GM23338 (cell line): Measurements from ENCODE around the gene OMA1. TPM values are rescaled to one million over a fixed set of nuclear protein-coding genes. Genes with fewer than 3 reads are reported as not detected.

Experiments used
- ATAC-seq: fragments of 200-7000 bp; cut with Tn5 transposase; 3 replicates; pipeline ENCODE4 v1.9.1; 2020
- DNase-seq: peaks from one replicate; pipeline ENCODE4 v3.0.0-alpha.2; 2015; ENCODE audit warnings: low spot score
- H2AFZ ChIP-seq: fragments of 200-600 bp; sonication (generic); 2 replicates; pipeline ENCODE4 v1.8.0; 2016; ENCODE audit warnings: antibody characterized with exemption, mild to moderate bottlenecking, moderate library complexity
- H3F3A ChIP-seq: fragments of 200-600 bp; sonication (generic); replicated peaks from 2 replicates; pipeline ENCODE4 v1.8.0; 2017; ENCODE audit warnings: antibody characterized with exemption, mixed run types, low read depth
- H3K27ac ChIP-seq: fragments of 200-600 bp; sonication (generic); 2 replicates; pipeline ENCODE4 v1.6.1; 2016; ENCODE audit warnings: low read depth
- H3K27me3 ChIP-seq: fragments of 200-600 bp; sonication (generic); 2 replicates; pipeline ENCODE4 v1.8.0; 2016; ENCODE audit warnings: mild to moderate bottlenecking, mixed run types, moderate library complexity; ENCODE audit not compliant: insufficient read depth
- H3K36me3 ChIP-seq: fragments of 200-600 bp; sonication (generic); 2 replicates; pipeline ENCODE4 v1.8.0; 2016; ENCODE audit warnings: mild to moderate bottlenecking; ENCODE audit not compliant: insufficient read depth
- H3K4me1 ChIP-seq: fragments of 200-600 bp; sonication (generic); 2 replicates; pipeline ENCODE4 v1.8.0; 2016; ENCODE audit warnings: mild to moderate bottlenecking, moderate library complexity; ENCODE audit not compliant: insufficient read depth
- H3K4me2 ChIP-seq: fragments of 200-600 bp; sonication (generic); 2 replicates; pipeline ENCODE4 v1.7.1; 2017; ENCODE audit warnings: mixed run types
- H3K4me3 ChIP-seq: fragments of 200-600 bp; sonication (generic); 2 replicates; pipeline ENCODE4 v1.6.1; 2016; ENCODE audit warnings: mixed run types
- H3K79me2 ChIP-seq: fragments of 200-600 bp; sonication (generic); replicated peaks from 2 replicates; pipeline ENCODE4 v1.8.0; 2017; ENCODE audit warnings: mild to moderate bottlenecking; ENCODE audit not compliant: insufficient read depth
- H3K9me2 ChIP-seq: fragments of 200-600 bp; sonication (generic); 2 replicates; pipeline ENCODE4 v1.8.0; 2017; ENCODE audit not compliant: insufficient read depth
- H4K20me1 ChIP-seq: fragments of 200-600 bp; sonication (generic); replicated peaks from 2 replicates; pipeline ENCODE4 v1.8.0; 2017; ENCODE audit warnings: mild to moderate bottlenecking; ENCODE audit not compliant: insufficient read depth
- H3K27ac Mint-ChIP-seq: 2 replicates; pipeline ENCODE4 v1.8.0; 2020; ENCODE audit warnings: inconsistent platforms, mild to moderate bottlenecking, moderate library complexity, mixed read lengths
- H3K27me3 Mint-ChIP-seq: 3 replicates; pipeline ENCODE4 v1.8.0; 2022; ENCODE audit warnings: low read depth, mild to moderate bottlenecking, moderate library complexity, mixed read lengths, inconsistent platforms; ENCODE audit not compliant: insufficient read depth, poor library complexity
- H3K36me3 Mint-ChIP-seq: 3 replicates; pipeline ENCODE4 v1.8.0; 2021; ENCODE audit warnings: low read depth, mild to moderate bottlenecking, inconsistent platforms, moderate library complexity, mixed read lengths
- H3K4me1 Mint-ChIP-seq: 3 replicates; pipeline ENCODE4 v1.8.0; 2020; ENCODE audit warnings: mild to moderate bottlenecking, inconsistent platforms, mixed read lengths
- H3K4me3 Mint-ChIP-seq: 3 replicates; pipeline ENCODE4 v1.8.0; 2021; ENCODE audit warnings: moderate library complexity, mild to moderate bottlenecking, inconsistent platforms, mixed read lengths
- H3K9me3 Mint-ChIP-seq: 3 replicates; pipeline ENCODE4 v1.8.0; 2020; ENCODE audit warnings: moderate library complexity, mild to moderate bottlenecking, inconsistent platforms, mixed read lengths
- CREB1 ChIP-seq: fragments of 250-450 bp; sonication (Bioruptor Pico); IDR thresholded peaks from 2 replicates; pipeline ENCODE4 v1.5.0; 2020; ENCODE audit warnings: low read depth, mild to moderate bottlenecking, moderate library complexity
- EZH2 ChIP-seq: fragments of 200-600 bp; sonication (generic); IDR thresholded peaks from one replicate; pipeline ENCODE4 v1.8.0; 2017; ENCODE audit warnings: antibody characterized with exemption, mild to moderate bottlenecking, low read depth; ENCODE audit not compliant: unreplicated experiment
- EZH2phosphoT487 ChIP-seq: fragments of 200-600 bp; sonication (generic); IDR thresholded peaks from one replicate; pipeline ENCODE4 v1.8.1; 2018; ENCODE audit warnings: antibody characterized with exemption; ENCODE audit not compliant: unreplicated experiment
- JUNB ChIP-seq: IDR thresholded peaks from one replicate; pipeline ENCODE4 v1.6.1; 2016; ENCODE audit warnings: antibody characterized with exemption; ENCODE audit not compliant: unreplicated experiment
- NANOG ChIP-seq: IDR thresholded peaks from 2 replicates; pipeline ENCODE4 v1.6.1; 2016; ENCODE audit warnings: antibody characterized with exemption, borderline replicate concordance
- POLR2AphosphoS5 ChIP-seq: IDR thresholded peaks from 2 replicates; pipeline ENCODE4 v1.6.1; 2016; ENCODE audit warnings: antibody characterized with exemption, low read depth
- STAT1 ChIP-seq: IDR thresholded peaks from one replicate; pipeline ENCODE4 v1.6.1; 2016; ENCODE audit warnings: antibody characterized with exemption; ENCODE audit not compliant: unreplicated experiment
- ZNF114 ChIP-seq: fragments of 250-450 bp; sonication (Bioruptor Pico); IDR thresholded peaks from 2 replicates; pipeline ENCODE4 v1.5.0; 2020; ENCODE audit warnings: mild to moderate bottlenecking, moderate library complexity
- ZNF331 ChIP-seq: fragments of 250-450 bp; sonication (Bioruptor Pico); IDR thresholded peaks from 2 replicates; pipeline ENCODE4 v1.5.0; 2020; ENCODE audit warnings: low read depth, mild to moderate bottlenecking, moderate library complexity
- polyA plus RNA-seq: library from polyadenylated mRNA; unstranded; fragments of >200 nt; fragmentation: Nextera tagmentation; extraction: Ambion mirVana; gene quantifications from 2 replicates; pipeline ENCODE4 v1.2.1, GENCODE V29; 2016
- total RNA-seq: library from RNA; depleted of rRNA; stranded (reverse); fragments of >200 nt; shearing (Covaris generic); gene quantifications from 2 replicates; pipeline ENCODE4 v1.2.3, GENCODE V29; 2014
- TF ChIP-seq, protein P1 (sequence below): fragments of 250-450 bp; sonication (Bioruptor Pico); IDR thresholded peaks from 2 replicates; pipeline ENCODE4 v1.5.0; 2020; ENCODE audit warnings: mild to moderate bottlenecking, moderate library complexity
- TF ChIP-seq, protein P2 (sequence below): IDR thresholded peaks from one replicate; pipeline ENCODE4 v1.6.1; 2018; ENCODE audit warnings: antibody characterized with exemption; ENCODE audit not compliant: unreplicated experiment
- TF ChIP-seq, protein P3 (sequence below), 2 experiments: fragments of 200-600 bp in 1 of 2; sonication (generic) in 1 of 2; conservative IDR thresholded peaks; 2 replicates each; pipeline versions ENCODE4 v1.5.1 to v1.6.1; 2016 to 2017; ENCODE audit warnings: antibody characterized with exemption in 2 of 2, low read depth in 2 of 2, mild to moderate bottlenecking in 2 of 2, moderate library complexity in 1 of 2

OMA1 gene
- total and polyA plus RNA-seq, 2 experiments from 2014 or later: 21.3 to 33.1 TPM

DNA sequence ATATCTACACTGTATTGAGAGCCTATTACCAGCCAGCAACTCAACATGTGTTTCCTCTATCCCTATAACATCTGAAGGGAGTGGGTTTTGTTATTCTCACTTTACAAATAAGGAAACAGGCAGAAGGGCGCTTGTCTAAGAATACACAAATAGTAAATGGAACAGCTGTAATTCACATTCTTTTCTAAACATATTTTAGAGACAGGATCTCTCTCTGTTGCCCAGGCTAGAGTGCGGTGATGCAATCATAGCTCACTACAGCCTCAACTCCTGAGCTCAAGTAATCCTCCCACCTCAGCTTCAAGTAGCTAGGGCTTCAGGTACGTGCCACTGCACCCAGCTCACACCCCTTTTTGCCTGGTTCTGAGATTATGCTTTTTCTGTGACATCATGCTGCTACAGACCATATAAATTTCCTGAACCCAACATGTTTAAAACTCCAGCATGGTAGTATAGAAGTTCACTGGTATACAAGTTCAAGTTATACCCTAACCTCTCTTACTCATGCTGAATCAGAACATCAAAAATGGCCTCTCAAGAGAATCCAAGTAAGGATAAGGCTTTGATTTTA, 39.1 kb upstream of the OMA1 start (continued):
- TF ChIP-seq, protein P1, sequence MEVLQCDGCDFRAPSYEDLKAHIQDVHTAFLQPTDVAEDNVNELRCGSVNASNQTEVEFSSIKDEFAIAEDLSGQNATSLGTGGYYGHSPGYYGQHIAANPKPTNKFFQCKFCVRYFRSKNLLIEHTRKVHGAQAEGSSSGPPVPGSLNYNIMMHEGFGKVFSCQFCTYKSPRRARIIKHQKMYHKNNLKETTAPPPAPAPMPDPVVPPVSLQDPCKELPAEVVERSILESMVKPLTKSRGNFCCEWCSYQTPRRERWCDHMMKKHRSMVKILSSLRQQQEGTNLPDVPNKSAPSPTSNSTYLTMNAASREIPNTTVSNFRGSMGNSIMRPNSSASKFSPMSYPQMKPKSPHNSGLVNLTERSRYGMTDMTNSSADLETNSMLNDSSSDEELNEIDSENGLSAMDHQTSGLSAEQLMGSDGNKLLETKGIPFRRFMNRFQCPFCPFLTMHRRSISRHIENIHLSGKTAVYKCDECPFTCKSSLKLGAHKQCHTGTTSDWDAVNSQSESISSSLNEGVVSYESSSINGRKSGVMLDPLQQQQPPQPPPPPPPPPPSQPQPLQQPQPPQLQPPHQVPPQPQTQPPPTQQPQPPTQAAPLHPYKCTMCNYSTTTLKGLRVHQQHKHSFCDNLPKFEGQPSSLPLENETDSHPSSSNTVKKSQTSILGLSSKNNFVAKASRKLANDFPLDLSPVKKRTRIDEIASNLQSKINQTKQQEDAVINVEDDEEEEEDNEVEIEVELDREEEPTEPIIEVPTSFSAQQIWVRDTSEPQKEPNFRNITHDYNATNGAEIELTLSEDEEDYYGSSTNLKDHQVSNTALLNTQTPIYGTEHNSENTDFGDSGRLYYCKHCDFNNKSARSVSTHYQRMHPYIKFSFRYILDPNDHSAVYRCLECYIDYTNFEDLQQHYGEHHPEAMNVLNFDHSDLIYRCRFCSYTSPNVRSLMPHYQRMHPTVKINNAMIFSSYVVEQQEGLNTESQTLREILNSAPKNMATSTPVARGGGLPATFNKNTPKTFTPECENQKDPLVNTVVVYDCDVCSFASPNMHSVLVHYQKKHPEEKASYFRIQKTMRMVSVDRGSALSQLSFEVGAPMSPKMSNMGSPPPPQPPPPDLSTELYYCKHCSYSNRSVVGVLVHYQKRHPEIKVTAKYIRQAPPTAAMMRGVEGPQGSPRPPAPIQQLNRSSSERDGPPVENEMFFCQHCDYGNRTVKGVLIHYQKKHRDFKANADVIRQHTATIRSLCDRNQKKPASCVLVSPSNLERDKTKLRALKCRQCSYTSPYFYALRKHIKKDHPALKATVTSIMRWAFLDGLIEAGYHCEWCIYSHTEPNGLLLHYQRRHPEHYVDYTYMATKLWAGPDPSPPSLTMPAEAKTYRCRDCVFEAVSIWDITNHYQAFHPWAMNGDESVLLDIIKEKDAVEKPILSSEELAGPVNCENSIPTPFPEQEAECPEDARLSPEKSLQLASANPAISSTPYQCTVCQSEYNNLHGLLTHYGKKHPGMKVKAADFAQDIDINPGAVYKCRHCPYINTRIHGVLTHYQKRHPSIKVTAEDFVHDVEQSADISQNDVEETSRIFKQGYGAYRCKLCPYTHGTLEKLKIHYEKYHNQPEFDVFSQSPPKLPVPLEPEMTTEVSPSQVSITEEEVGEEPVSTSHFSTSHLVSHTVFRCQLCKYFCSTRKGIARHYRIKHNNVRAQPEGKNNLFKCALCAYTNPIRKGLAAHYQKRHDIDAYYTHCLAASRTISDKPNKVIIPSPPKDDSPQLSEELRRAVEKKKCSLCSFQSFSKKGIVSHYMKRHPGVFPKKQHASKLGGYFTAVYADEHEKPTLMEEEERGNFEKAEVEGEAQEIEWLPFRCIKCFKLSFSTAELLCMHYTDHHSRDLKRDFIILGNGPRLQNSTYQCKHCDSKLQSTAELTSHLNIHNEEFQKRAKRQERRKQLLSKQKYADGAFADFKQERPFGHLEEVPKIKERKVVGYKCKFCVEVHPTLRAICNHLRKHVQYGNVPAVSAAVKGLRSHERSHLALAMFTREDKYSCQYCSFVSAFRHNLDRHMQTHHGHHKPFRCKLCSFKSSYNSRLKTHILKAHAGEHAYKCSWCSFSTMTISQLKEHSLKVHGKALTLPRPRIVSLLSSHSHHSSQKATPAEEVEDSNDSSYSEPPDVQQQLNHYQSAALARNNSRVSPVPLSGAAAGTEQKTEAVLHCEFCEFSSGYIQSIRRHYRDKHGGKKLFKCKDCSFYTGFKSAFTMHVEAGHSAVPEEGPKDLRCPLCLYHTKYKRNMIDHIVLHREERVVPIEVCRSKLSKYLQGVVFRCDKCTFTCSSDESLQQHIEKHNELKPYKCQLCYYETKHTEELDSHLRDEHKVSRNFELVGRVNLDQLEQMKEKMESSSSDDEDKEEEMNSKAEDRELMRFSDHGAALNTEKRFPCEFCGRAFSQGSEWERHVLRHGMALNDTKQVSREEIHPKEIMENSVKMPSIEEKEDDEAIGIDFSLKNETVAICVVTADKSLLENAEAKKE (CRISPR knock-in tag): no peak
- TF ChIP-seq CREB1 (CRISPR knock-in tag) (no peak), NANOG (no peak), ZNF331 (CRISPR knock-in tag) (no peak), EZH2 (no peak), ZNF114 (CRISPR knock-in tag) (no peak), EZH2phosphoT487 (no peak), JUNB (no peak)

DNA sequence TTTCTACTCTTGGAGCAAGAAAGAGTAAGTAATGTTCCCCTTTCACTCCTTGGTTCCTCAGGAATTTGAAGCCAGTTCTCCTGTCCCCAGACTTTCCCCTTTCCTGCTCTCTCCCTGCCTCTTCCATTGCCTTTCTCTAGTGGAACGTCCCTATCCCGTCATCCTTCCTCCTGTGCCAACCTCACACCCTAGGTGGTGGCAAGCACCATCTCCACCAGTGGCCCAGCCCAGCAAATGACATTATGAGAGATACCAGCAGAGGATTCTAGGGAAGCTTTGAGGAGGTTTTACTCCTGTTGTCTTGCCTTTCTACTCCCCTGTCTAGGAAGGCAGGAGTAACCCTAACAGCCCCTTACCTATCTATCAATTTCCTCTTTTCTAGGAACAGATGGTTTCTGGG, 38.6 kb upstream of the OMA1 start:
- no peaks in the 10 kb centered on the region for H3K9me3 Mint-ChIP-seq
- Histone ChIP-seq H3K4me3 (no peak overlapping the region), H3K79me2 (no peaks in the 10 kb centered on the region), H3K4me1 (no peaks in the 10 kb centered on the region), H3F3A (no peaks in the 10 kb centered on the region), H3K27me3 (no peaks in the 10 kb centered on the region), H4K20me1 (no peaks in the 10 kb centered on the region), H2AFZ (no peak overlapping the region), H3K27ac (no peak overlapping the region), H3K9me2 (no peaks in the 10 kb centered on the region), H3K4me2 (no peak overlapping the region), H3K36me3 (no peaks in the 10 kb centered on the region)
- H3K36me3 Mint-ChIP-seq: no peaks in the 10 kb centered on the region
- no peak for DNase-seq
- no peak overlapping the region for H3K27ac Mint-ChIP-seq
- no peak for ATAC-seq
- no peak overlapping the region for H3K4me3 Mint-ChIP-seq
- peaks cover 8% of the 10 kb centered on the region for H3K27me3 Mint-ChIP-seq
- H3K4me1 Mint-ChIP-seq: no peaks in the 10 kb centered on the region
- no peak for TF ChIP-seq ZNF114 (CRISPR knock-in tag)
- TF ChIP-seq STAT1: no peak
- no peak for TF ChIP-seq EZH2phosphoT487
- TF ChIP-seq JUNB: no peak
- TF ChIP-seq, protein P2, sequence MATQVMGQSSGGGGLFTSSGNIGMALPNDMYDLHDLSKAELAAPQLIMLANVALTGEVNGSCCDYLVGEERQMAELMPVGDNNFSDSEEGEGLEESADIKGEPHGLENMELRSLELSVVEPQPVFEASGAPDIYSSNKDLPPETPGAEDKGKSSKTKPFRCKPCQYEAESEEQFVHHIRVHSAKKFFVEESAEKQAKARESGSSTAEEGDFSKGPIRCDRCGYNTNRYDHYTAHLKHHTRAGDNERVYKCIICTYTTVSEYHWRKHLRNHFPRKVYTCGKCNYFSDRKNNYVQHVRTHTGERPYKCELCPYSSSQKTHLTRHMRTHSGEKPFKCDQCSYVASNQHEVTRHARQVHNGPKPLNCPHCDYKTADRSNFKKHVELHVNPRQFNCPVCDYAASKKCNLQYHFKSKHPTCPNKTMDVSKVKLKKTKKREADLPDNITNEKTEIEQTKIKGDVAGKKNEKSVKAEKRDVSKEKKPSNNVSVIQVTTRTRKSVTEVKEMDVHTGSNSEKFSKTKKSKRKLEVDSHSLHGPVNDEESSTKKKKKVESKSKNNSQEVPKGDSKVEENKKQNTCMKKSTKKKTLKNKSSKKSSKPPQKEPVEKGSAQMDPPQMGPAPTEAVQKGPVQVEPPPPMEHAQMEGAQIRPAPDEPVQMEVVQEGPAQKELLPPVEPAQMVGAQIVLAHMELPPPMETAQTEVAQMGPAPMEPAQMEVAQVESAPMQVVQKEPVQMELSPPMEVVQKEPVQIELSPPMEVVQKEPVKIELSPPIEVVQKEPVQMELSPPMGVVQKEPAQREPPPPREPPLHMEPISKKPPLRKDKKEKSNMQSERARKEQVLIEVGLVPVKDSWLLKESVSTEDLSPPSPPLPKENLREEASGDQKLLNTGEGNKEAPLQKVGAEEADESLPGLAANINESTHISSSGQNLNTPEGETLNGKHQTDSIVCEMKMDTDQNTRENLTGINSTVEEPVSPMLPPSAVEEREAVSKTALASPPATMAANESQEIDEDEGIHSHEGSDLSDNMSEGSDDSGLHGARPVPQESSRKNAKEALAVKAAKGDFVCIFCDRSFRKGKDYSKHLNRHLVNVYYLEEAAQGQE: no peak
- no peak for TF ChIP-seq POLR2AphosphoS5
- no peak for TF ChIP-seq NANOG
- TF ChIP-seq, protein P3, sequence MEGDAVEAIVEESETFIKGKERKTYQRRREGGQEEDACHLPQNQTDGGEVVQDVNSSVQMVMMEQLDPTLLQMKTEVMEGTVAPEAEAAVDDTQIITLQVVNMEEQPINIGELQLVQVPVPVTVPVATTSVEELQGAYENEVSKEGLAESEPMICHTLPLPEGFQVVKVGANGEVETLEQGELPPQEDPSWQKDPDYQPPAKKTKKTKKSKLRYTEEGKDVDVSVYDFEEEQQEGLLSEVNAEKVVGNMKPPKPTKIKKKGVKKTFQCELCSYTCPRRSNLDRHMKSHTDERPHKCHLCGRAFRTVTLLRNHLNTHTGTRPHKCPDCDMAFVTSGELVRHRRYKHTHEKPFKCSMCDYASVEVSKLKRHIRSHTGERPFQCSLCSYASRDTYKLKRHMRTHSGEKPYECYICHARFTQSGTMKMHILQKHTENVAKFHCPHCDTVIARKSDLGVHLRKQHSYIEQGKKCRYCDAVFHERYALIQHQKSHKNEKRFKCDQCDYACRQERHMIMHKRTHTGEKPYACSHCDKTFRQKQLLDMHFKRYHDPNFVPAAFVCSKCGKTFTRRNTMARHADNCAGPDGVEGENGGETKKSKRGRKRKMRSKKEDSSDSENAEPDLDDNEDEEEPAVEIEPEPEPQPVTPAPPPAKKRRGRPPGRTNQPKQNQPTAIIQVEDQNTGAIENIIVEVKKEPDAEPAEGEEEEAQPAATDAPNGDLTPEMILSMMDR (conservative IDR thresholded peaks at IDR 0.05; ENCODE audit: low read depth in 2 of 2): no peak
- TF ChIP-seq EZH2: no peak
- TF ChIP-seq CREB1 (CRISPR knock-in tag): no peak
